GM12874 (cell line): Measurements from ENCODE around the gene PSEN2.

ENCODE experiments used
- TF ChIP-seq, protein P1 (sequence below): IDR thresholded peaks from 2 replicates; pipeline ENCODE4 v1.5.1; 2011; ENCODE audit warnings: low read depth, mild to moderate bottlenecking, control low read depth, low read length, moderate library complexity; ENCODE audit not compliant: insufficient read depth

PSEN2 gene

GRCh38 chr1:226884966-226885820, 14.8 kb downstream of the PSEN2 start:
- TF ChIP-seq, protein P1, sequence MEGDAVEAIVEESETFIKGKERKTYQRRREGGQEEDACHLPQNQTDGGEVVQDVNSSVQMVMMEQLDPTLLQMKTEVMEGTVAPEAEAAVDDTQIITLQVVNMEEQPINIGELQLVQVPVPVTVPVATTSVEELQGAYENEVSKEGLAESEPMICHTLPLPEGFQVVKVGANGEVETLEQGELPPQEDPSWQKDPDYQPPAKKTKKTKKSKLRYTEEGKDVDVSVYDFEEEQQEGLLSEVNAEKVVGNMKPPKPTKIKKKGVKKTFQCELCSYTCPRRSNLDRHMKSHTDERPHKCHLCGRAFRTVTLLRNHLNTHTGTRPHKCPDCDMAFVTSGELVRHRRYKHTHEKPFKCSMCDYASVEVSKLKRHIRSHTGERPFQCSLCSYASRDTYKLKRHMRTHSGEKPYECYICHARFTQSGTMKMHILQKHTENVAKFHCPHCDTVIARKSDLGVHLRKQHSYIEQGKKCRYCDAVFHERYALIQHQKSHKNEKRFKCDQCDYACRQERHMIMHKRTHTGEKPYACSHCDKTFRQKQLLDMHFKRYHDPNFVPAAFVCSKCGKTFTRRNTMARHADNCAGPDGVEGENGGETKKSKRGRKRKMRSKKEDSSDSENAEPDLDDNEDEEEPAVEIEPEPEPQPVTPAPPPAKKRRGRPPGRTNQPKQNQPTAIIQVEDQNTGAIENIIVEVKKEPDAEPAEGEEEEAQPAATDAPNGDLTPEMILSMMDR, result no peak

DNA sequence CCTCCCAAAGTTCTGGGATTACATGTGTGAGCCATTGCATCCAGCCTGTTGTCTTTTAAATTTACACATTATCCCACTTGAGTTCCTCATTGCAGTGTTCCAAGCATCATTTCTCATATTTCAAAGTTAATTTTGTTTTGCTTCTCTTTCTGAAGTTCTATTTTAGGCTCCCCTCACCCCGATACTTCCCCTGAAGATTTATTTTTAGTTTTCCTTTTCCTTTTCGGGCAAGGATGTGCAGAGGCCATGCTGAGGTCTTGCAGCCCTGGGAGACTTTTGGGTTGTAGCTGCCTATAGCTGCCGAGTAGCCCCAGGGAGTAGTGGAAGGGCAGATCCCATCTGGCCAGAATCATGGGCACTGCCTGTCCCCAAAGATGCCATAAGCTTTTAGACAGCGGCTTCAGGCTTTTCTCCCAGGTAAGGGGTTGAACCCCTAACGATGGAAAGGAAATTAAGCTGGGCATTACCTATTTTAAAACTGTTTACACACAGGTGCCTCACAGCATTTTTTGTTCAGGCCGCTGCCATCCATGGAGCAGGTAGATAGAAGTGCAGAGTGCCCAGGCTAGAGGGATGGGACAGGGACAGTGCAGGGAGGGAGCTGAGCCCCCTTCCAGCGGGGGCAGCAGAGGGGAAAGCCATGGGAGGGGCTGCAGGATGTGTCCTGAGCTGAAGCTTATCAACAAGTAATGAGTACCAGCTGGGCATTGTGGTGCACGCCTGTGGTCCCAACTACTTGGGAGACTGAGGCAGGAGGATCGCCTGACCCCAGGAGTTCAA, 15.9 kb downstream of the PSEN2 start:
- TF ChIP-seq, protein P1, result no peak

DNA sequence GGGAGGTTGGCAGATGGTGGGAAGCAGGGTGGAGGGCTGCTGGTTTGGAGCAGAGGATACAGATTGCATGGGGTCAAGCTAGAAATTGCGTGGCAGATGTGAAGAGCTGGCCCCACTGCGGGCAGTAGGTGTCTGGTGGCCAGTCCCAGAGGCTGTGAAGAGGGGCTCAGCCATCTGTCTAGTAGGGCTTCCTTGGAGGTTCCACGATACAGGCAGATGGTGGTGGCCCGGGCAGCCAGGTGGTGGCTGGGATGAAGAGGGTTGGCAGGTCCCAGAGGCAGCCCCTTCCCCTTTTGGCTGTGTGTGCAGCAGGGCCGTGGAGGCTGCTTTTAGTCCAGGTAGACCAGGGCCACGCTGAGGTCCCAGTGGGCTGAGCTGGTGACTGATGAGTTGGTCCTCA, 16.6 kb downstream of the PSEN2 start:
- TF ChIP-seq, protein P1, result no peak

GRCh38 chr1:226888021-226888420, 17.6 kb downstream of the PSEN2 start:
- TF ChIP-seq, protein P1, result no peak

- TF ChIP-seq, protein P1, result no peak
These were observed 18.4 kb downstream of the PSEN2 start for GRCh38 chr1:226888816-226889215.

DNA sequence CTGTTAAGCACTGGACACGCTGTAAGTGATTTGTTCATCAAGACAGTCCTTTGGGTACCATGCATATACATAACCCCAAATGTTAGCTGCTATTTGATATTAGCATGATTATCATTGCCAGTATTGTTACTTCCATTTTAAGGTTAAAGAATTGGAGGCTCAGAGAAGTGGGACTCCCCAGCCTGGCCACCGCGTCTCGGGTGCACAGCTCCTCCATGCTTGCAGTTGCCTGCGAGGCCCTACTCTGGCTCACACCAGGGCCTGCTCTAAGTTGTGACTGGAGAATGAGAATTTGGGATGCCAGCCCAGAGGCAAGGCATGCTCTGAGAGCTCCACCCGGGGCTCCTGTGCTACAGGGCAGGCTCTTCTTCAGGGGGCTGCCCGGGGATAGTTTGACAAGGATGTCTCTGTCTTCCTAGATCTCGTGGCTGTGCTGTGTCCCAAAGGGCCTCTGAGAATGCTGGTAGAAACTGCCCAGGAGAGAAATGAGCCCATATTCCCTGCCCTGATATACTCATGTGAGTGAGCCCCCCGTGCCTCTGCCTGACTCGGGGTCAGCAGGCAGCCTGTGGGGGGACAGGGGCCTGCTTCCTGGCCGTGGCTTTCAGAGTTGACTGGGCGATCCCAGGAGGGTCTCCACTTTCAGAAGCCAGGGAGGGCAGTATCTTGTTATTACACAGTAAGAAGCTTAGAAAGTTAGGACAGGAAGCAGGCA, 19.4 kb downstream of the PSEN2 start:
- TF ChIP-seq, protein P1, result no peak
